Measurements from ENCODE around the gene DCX. TPM values are rescaled to one million over a fixed set of nuclear protein-coding genes. Genes with fewer than 3 reads are reported as not detected.

DCX gene
- total and polyA plus RNA-seq, 2 experiments from 2014 or later: not detected

GRCh38 chrX:111302284-111302683 is 109.7 kb downstream of the DCX start:
- H3K9me2 ChIP-seq (ENCODE audit: insufficient read depth): no peaks in the 10 kb centered on the region

GRCh38 chrX:111288841-111289240 is 123.2 kb downstream of the DCX start:
- no peaks in the 10 kb centered on the region for H4K20me1 ChIP-seq (ENCODE audit: insufficient read depth)
- H3K9me2 ChIP-seq (ENCODE audit: insufficient read depth): no peaks in the 10 kb centered on the region
- H3K36me3 ChIP-seq (ENCODE audit: low read depth): no peaks in the 10 kb centered on the region
- no peak for DNase-seq
- H3K9ac ChIP-seq: no peak overlapping the region
- no peaks in the 10 kb centered on the region for H3K79me2 ChIP-seq (ENCODE audit: insufficient read depth)
- no peaks in the 10 kb centered on the region for H3K4me1 ChIP-seq (ENCODE audit: insufficient read depth)
- no peaks in the 10 kb centered on the region for H3F3A ChIP-seq (ENCODE audit: insufficient read depth)
- H3K27ac ChIP-seq: no peak overlapping the region
- no peak overlapping the region for H2AFZ ChIP-seq
- no peak overlapping the region for H3K4me3 ChIP-seq
- in situ Hi-C loops (cut with MboI): no loop called here
- H3K27me3 ChIP-seq (replicated peaks; ENCODE audit: insufficient read depth): no peaks in the 10 kb centered on the region
- H3K9me3 ChIP-seq (ENCODE audit: low read depth): no peaks in the 10 kb centered on the region
- 11 to 21% methylated on average over 3 of the region's 3 CpGs for WGBS, 2 experiments (ENCODE audit: low coverage in 1 of 2, low lambda C conversion rate in 2 of 2, missing lambda C conversion rate in 2 of 2)
- TF ChIP-seq EZH2phosphoT487 (IDR thresholded peaks at IDR 0.05; ENCODE audit: insufficient read depth, low read depth) (no peak), EZH2 (IDR thresholded peaks at IDR 0.05; ENCODE audit: insufficient read depth, poor library complexity, severe bottlenecking) (no peak)
- no peak overlapping the region for H3K4me2 ChIP-seq (ENCODE audit: unreplicated experiment)

More at GRCh38 chrX:111302284-111302683, 109.7 kb downstream of the DCX start:
- Histone ChIP-seq H4K20me1 (ENCODE audit: insufficient read depth) (no peaks in the 10 kb centered on the region), H3K27ac (no peak overlapping the region), H2AFZ (no peak overlapping the region), H3K36me3 (ENCODE audit: low read depth) (no peaks in the 10 kb centered on the region), H3K4me2 (ENCODE audit: unreplicated experiment) (no peak overlapping the region), H3K27me3 (replicated peaks; ENCODE audit: insufficient read depth) (no peaks in the 10 kb centered on the region), H3K4me1 (ENCODE audit: insufficient read depth) (no peaks in the 10 kb centered on the region), H3K9me3 (ENCODE audit: low read depth) (no peaks in the 10 kb centered on the region), H3F3A (ENCODE audit: insufficient read depth) (no peaks in the 10 kb centered on the region), H3K9ac (no peak overlapping the region), H3K4me3 (no peak overlapping the region), H3K79me2 (ENCODE audit: insufficient read depth) (no peaks in the 10 kb centered on the region)
- TF ChIP-seq EZH2 (IDR thresholded peaks at IDR 0.05; ENCODE audit: insufficient read depth, poor library complexity, severe bottlenecking): no peak
- TF ChIP-seq EZH2phosphoT487 (IDR thresholded peaks at IDR 0.05; ENCODE audit: insufficient read depth, low read depth): no peak
- 25 to 26% methylated on average over 2 of the region's 2 CpGs for WGBS, 2 experiments (ENCODE audit: low coverage in 1 of 2, low lambda C conversion rate in 2 of 2, missing lambda C conversion rate in 2 of 2)
- in situ Hi-C loops (cut with MboI): no loop called here
- DNase-seq: no peak

- H3K4me1 ChIP-seq (ENCODE audit: insufficient read depth): no peaks in the 10 kb centered on the region
- H3K9me3 ChIP-seq (ENCODE audit: low read depth): no peaks in the 10 kb centered on the region
- TF ChIP-seq EZH2 (IDR thresholded peaks at IDR 0.05; ENCODE audit: insufficient read depth, poor library complexity, severe bottlenecking) (no peak), EZH2phosphoT487 (IDR thresholded peaks at IDR 0.05; ENCODE audit: insufficient read depth, low read depth) (no peak)
- in situ Hi-C loops (cut with MboI): no loop called here
- H2AFZ ChIP-seq: no peak overlapping the region
- H3K4me3 ChIP-seq: no peak overlapping the region
- H3K9ac ChIP-seq: no peak overlapping the region
- no peaks in the 10 kb centered on the region for H3K36me3 ChIP-seq (ENCODE audit: low read depth)
- no peaks in the 10 kb centered on the region for H3F3A ChIP-seq (ENCODE audit: insufficient read depth)
- H4K20me1 ChIP-seq (ENCODE audit: insufficient read depth): no peaks in the 10 kb centered on the region
- H3K9me2 ChIP-seq (ENCODE audit: insufficient read depth): no peaks in the 10 kb centered on the region
- H3K79me2 ChIP-seq (ENCODE audit: insufficient read depth): no peaks in the 10 kb centered on the region
- no peak overlapping the region for H3K27ac ChIP-seq
- 45 to 47% methylated on average over 8 of the region's 8 CpGs for WGBS, 2 experiments (ENCODE audit: low coverage in 1 of 2, low lambda C conversion rate in 2 of 2, missing lambda C conversion rate in 2 of 2)
- no peaks in the 10 kb centered on the region for H3K27me3 ChIP-seq (replicated peaks; ENCODE audit: insufficient read depth)
- no peak overlapping the region for H3K4me2 ChIP-seq (ENCODE audit: unreplicated experiment)
- DNase-seq: no peak
These were observed 127.2 kb downstream of the DCX start for GRCh38 chrX:111284631-111285293.

- in situ Hi-C loops (cut with MboI): no loop called here
- Histone ChIP-seq H3K4me1 (ENCODE audit: insufficient read depth) (no peaks in the 10 kb centered on the region), H3K27me3 (replicated peaks; ENCODE audit: insufficient read depth) (no peaks in the 10 kb centered on the region), H3K9me3 (ENCODE audit: low read depth) (no peaks in the 10 kb centered on the region), H3K36me3 (ENCODE audit: low read depth) (no peaks in the 10 kb centered on the region), H4K20me1 (ENCODE audit: insufficient read depth) (no peaks in the 10 kb centered on the region), H2AFZ (no peak overlapping the region), H3K4me3 (no peak overlapping the region), H3K4me2 (ENCODE audit: unreplicated experiment) (no peak overlapping the region), H3K9me2 (ENCODE audit: insufficient read depth) (no peaks in the 10 kb centered on the region), H3K79me2 (ENCODE audit: insufficient read depth) (no peaks in the 10 kb centered on the region), H3K27ac (no peak overlapping the region), H3F3A (ENCODE audit: insufficient read depth) (no peaks in the 10 kb centered on the region), H3K9ac (no peak overlapping the region)
- WGBS, 2 experiments (ENCODE audit: low coverage in 1 of 2, low lambda C conversion rate in 2 of 2, missing lambda C conversion rate in 2 of 2): 28 to 44% methylated on average over 2 of the region's 2 CpGs
- TF ChIP-seq EZH2 (IDR thresholded peaks at IDR 0.05; ENCODE audit: insufficient read depth, poor library complexity, severe bottlenecking) (no peak), EZH2phosphoT487 (IDR thresholded peaks at IDR 0.05; ENCODE audit: insufficient read depth, low read depth) (no peak)
- DNase-seq: no peak
These were observed 128.5 kb downstream of the DCX start for GRCh38 chrX:111283446-111283845.
